KMS-11 (cell line): ENCODE results near the gene ITGA2.

Experiments used
- H2AFZ ChIP-seq: fragments of 200-600 bp; sonication (generic); 2 replicates; pipeline ENCODE4 v1.6.1; 2016; ENCODE audit warnings: antibody characterized with exemption, mixed run types, low read depth
- H3K27ac ChIP-seq: fragments of 200-600 bp; sonication (generic); 2 replicates; pipeline ENCODE4 v1.6.1; 2016; ENCODE audit warnings: mild to moderate bottlenecking, mixed run types
- H3K27me3 ChIP-seq: fragments of 200-600 bp; sonication (generic); 2 replicates; pipeline ENCODE4 v1.6.1; 2017; ENCODE audit warnings: mild to moderate bottlenecking, low read depth, mixed run types, moderate library complexity; ENCODE audit not compliant: insufficient read depth
- H3K36me3 ChIP-seq: fragments of 200-600 bp; sonication (generic); 2 replicates; pipeline ENCODE4 v1.6.1; 2017; ENCODE audit warnings: mild to moderate bottlenecking, mixed run types; ENCODE audit not compliant: insufficient read depth
- H3K4me1 ChIP-seq: fragments of 200-600 bp; sonication (generic); 2 replicates; pipeline ENCODE4 v1.6.1; 2016; ENCODE audit warnings: mild to moderate bottlenecking, low read depth, mixed run types; ENCODE audit not compliant: poor library complexity, severe bottlenecking
- H3K4me2 ChIP-seq: fragments of 200-600 bp; sonication (generic); 2 replicates; pipeline ENCODE4 v1.7.0; 2016; ENCODE audit warnings: mild to moderate bottlenecking, mixed run types
- H3K4me3 ChIP-seq: fragments of 200-600 bp; sonication (generic); IDR thresholded peaks from 2 replicates; pipeline ENCODE4 v1.6.1; 2017; ENCODE audit warnings: low read depth, low read length, mixed read lengths; ENCODE audit not compliant: insufficient read depth
- H3K79me2 ChIP-seq: fragments of 200-600 bp; sonication (generic); 2 replicates; pipeline ENCODE4 v1.6.1; 2016; ENCODE audit warnings: low read depth, mixed run types; ENCODE audit not compliant: insufficient read depth
- H3K9ac ChIP-seq: fragments of 200-600 bp; sonication (generic); 2 replicates; pipeline ENCODE4 v1.6.1; 2016; ENCODE audit warnings: mild to moderate bottlenecking, mixed run types
- H4K20me1 ChIP-seq: fragments of 200-600 bp; sonication (generic); 2 replicates; pipeline ENCODE4 v1.6.1; 2016; ENCODE audit warnings: mild to moderate bottlenecking, mixed run types; ENCODE audit not compliant: insufficient read depth
- TF ChIP-seq, protein P1 (sequence below): fragments of 200-600 bp; sonication (generic); conservative IDR thresholded peaks from 2 replicates; pipeline ENCODE4 v1.6.1; 2017; ENCODE audit warnings: low read depth, mild to moderate bottlenecking, antibody characterized with exemption, low read length, moderate library complexity, mixed read lengths

The ITGA2 gene

DNA sequence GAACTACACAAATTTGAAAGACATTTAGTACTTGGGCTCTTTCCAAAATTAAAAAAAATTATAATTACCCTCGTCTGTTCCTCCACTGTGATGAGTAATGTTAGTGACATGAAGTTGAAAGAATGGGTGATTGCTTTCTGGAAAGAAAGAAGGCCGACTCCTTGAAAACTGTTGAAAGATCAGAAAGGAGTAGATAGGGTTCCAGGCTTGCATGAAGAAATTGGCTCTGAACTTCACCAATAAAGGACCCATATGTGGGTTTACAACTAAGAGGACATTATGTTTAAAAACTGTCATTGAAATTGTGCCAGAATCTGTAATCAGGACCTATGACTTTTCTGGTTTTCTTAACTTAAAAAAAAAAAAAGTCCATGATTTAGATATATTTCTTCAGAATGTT, 141.1 kb downstream of the ITGA2 start:
- Histone ChIP-seq H3K36me3 (no peaks in the 10 kb centered on the region), H3K79me2 (no peaks in the 10 kb centered on the region), H3K4me3 (no peak overlapping the region), H3K4me2 (no peak overlapping the region), H2AFZ (no peak overlapping the region), H3K27ac (no peak overlapping the region), H3K27me3 (no peaks in the 10 kb centered on the region), H3K4me1 (no peaks in the 10 kb centered on the region), H4K20me1 (no peaks in the 10 kb centered on the region), H3K9ac (no peak overlapping the region)
- TF ChIP-seq, protein P1, sequence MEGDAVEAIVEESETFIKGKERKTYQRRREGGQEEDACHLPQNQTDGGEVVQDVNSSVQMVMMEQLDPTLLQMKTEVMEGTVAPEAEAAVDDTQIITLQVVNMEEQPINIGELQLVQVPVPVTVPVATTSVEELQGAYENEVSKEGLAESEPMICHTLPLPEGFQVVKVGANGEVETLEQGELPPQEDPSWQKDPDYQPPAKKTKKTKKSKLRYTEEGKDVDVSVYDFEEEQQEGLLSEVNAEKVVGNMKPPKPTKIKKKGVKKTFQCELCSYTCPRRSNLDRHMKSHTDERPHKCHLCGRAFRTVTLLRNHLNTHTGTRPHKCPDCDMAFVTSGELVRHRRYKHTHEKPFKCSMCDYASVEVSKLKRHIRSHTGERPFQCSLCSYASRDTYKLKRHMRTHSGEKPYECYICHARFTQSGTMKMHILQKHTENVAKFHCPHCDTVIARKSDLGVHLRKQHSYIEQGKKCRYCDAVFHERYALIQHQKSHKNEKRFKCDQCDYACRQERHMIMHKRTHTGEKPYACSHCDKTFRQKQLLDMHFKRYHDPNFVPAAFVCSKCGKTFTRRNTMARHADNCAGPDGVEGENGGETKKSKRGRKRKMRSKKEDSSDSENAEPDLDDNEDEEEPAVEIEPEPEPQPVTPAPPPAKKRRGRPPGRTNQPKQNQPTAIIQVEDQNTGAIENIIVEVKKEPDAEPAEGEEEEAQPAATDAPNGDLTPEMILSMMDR, result no peak

- Histone ChIP-seq H3K4me3 (no peak overlapping the region), H3K36me3 (no peaks in the 10 kb centered on the region), H3K27ac (no peak overlapping the region), H3K27me3 (no peaks in the 10 kb centered on the region), H2AFZ (no peak overlapping the region), H3K4me2 (no peak overlapping the region), H3K4me1 (no peaks in the 10 kb centered on the region), H3K9ac (no peak overlapping the region), H4K20me1 (no peaks in the 10 kb centered on the region), H3K79me2 (no peaks in the 10 kb centered on the region)
- TF ChIP-seq, protein P1, result no peak
Observed at GRCh38 chr5:53133020-53133419, 143.9 kb downstream of the ITGA2 start.
